Sigmoid colon (tissue), 7 donors: ENCODE measurements around the gene GUCA1A. TPM values are rescaled to one million over a fixed set of nuclear protein-coding genes. Genes with fewer than 3 reads are reported as not detected.
A peak's percentile ranks its signal among the peaks of the same experiment; 100 is the strongest.

Experiments used
- DNase-seq: peaks from one replicate; pipeline ENCODE4 v3.0.0-alpha.2; 2019
- H3K27ac ChIP-seq, 4 donors: fragments of 200-600 bp; sonication (generic); one replicate each; pipeline ENCODE4 v1.5.1; 2016 to 2019; ENCODE audit warnings: mild to moderate bottlenecking in 1 of 4
- H3K27me3 ChIP-seq, 3 donors: fragments of 200-600 bp; sonication (generic); one replicate each; pipeline ENCODE4 v1.5.1; 2019; ENCODE audit warnings: mild to moderate bottlenecking in 1 of 3
- H3K36me3 ChIP-seq, 4 donors: fragments of 200-600 bp; sonication (generic); one replicate each; pipeline ENCODE4 v1.5.1; 2016 to 2019
- H3K4me1 ChIP-seq, 4 donors: fragments of 200-600 bp; sonication (generic); one replicate each; pipeline ENCODE4 v1.5.1; 2017 to 2019
- H3K4me3 ChIP-seq, 4 donors: fragments of 200-600 bp; sonication (generic); one replicate each; pipeline ENCODE4 v1.5.1; 2017 to 2019; ENCODE audit warnings: mild to moderate bottlenecking in 2 of 4, moderate library complexity in 1 of 4
- H3K9me3 ChIP-seq, 4 donors: fragments of 200-600 bp in 3 of 4; sonication (generic) in 3 of 4; one replicate each; pipeline versions ENCODE4 v1.5.1 to v1.6.1; 2013 to 2019
- CTCF ChIP-seq, 4 experiments: fragments of 450-650 bp in 3 of 4; fragments of 200-600 bp in 1 of 4; IDR thresholded peaks; one replicate each; pipeline ENCODE4 v1.5.1; 2016 to 2019; ENCODE audit warnings: antibody characterized with exemption in 4 of 4, mild to moderate bottlenecking in 3 of 4, moderate library complexity in 2 of 4
- EP300 ChIP-seq, 4 donors: sonication (generic); formaldehyde crosslinking; IDR thresholded peaks; one replicate each; pipeline ENCODE4 v1.6.1; 2017; ENCODE audit warnings: antibody characterized with exemption in 4 of 4
- POLR2A ChIP-seq, 2 donors: fragments of 450-650 bp; IDR thresholded peaks; one replicate each; pipeline ENCODE4 v1.6.1; 2016; ENCODE audit warnings: antibody characterized with exemption in 2 of 2, mild to moderate bottlenecking in 2 of 2, moderate library complexity in 2 of 2
- POLR2AphosphoS5 ChIP-seq, 4 donors: sonication (generic); formaldehyde crosslinking; IDR thresholded peaks; one replicate each; pipeline ENCODE4 v1.6.1; 2017; ENCODE audit warnings: antibody characterized with exemption in 4 of 4
- WGBS, 2 donors: extraction: QIAGEN DNeasy Blood & Tissue Kit; methylation state at CpG; one replicate each; pipeline ENCODE4 v1.1.7; 2013; 5-methylcytosine and 5-hydroxymethylcytosine counted together
- intact Hi-C: fragments of 100-400 bp; cut with DNase I; formaldehyde crosslinking; loops from one replicate; pipeline ENCODE4 v1.15.1; 2023
- polyA plus RNA-seq, 3 donors: library from polyadenylated mRNA; stranded (reverse); fragments of 200-250 nt; gene quantifications; one replicate each; pipeline ENCODE4 v1.2.3, GENCODE V29; 2013
- total RNA-seq, 4 donors: library from RNA; depleted of rRNA; stranded (reverse); fragments of >200 nt; gene quantifications; one replicate each; pipeline ENCODE4 v1.1.0, GENCODE V29; 2016
- donor health status: healthy with polysubstance abuse.
- donor health status: Bipolar disorder and iron deficiency.
- donor health status: healthy.

Gene GUCA1A
- total and polyA plus RNA-seq, 7 donors, result 0.15 to 0.36 TPM; not detected in 5

- Histone ChIP-seq H3K9me3 (no peaks in the 10 kb centered on the region), H3K27me3 (peaks cover 15 to 35% (median 19%) of the 10 kb centered on the region in 3 donors), H3K4me3 (no peak overlapping the region), H3K4me1 (peaks cover 0 to 11% (median 10%) of the 10 kb centered on the region in 4 donors), H3K27ac (peak overlapping the region in 2 of 4 donors; percentile 63 to 69), H3K36me3 (no peaks in the 10 kb centered on the region)
- TF ChIP-seq CTCF (IDR thresholded peaks at IDR 0.05) (no peak), EP300 (IDR thresholded peaks at IDR 0.05) (no peak), POLR2AphosphoS5 (IDR thresholded peaks at IDR 0.05) (no peak), POLR2A (IDR thresholded peaks at IDR 0.05) (no peak)
- DNase-seq, result no peak
- 23 to 73% methylated on average over 9 of the region's 9 CpGs for WGBS, 2 donors
- intact Hi-C loops, result no loop called here
These were observed 32.2 kb upstream of the GUCA1A start for GRCh38 chr6:42140756-42141602.

GRCh38 chr6:42141603-42142117, 31.5 kb upstream of the GUCA1A start:
- Histone ChIP-seq H3K36me3 (no peaks in the 10 kb centered on the region), H3K4me1 (peaks cover 0 to 11% (median 10%) of the 10 kb centered on the region in 4 donors), H3K4me3 (peak overlapping the region; percentile 14 to 43 (median 40)), H3K27ac (peak overlapping the region in 2 of 4 donors; percentile 63 to 69), H3K27me3 (peaks cover 15 to 35% (median 19%) of the 10 kb centered on the region in 3 donors), H3K9me3 (no peaks in the 10 kb centered on the region)
- intact Hi-C loops, result no loop called here
- 13 to 51% methylated on average over 13 of the region's 13 CpGs for WGBS, 2 donors
- DNase-seq, result no peak
- TF ChIP-seq POLR2A (IDR thresholded peaks at IDR 0.05) (no peak), EP300 (IDR thresholded peaks at IDR 0.05) (no peak), CTCF (IDR thresholded peaks at IDR 0.05) (no peak), POLR2AphosphoS5 (IDR thresholded peaks at IDR 0.05) (no peak)

- peaks cover 0 to 11% (median 10%) of the 10 kb centered on the region in 4 donors for H3K4me1 ChIP-seq
- WGBS, 2 donors, result 1 to 2% methylated on average over 60 of the region's 60 CpGs
- intact Hi-C loops, result no loop called here
- no peak for DNase-seq
- TF ChIP-seq CTCF (IDR thresholded peaks at IDR 0.05) (no peak), POLR2A (IDR thresholded peaks at IDR 0.05) (peak in 1 of 2 donors; percentile 50)
- H3K27me3 ChIP-seq, result peaks cover 15 to 35% (median 19%) of the 10 kb centered on the region in 3 donors
- no peaks in the 10 kb centered on the region for H3K36me3 ChIP-seq
- no peaks in the 10 kb centered on the region for H3K9me3 ChIP-seq
- H3K27ac ChIP-seq, result peak within 1 kb of the TSS in 3 of 4 donors; percentile 26 to 69 (median 63)
- peak within 1 kb of the TSS; percentile 14 to 43 (median 40) for H3K4me3 ChIP-seq
These were observed 30.9 kb upstream of the GUCA1A start, which contains the start of gene C6orf132 for GRCh38 chr6:42142118-42142835. C6orf132 (minus strand) TSS chr6:42142620; CDS start chr6:42142444, 176 bp downstream.

- WGBS, 2 donors, result 14 to 67% methylated on average over 10 of the region's 10 CpGs
- no peak for DNase-seq
These were observed 26.0 kb upstream of the GUCA1A start for GRCh38 chr6:42147138-42147562.

More at GRCh38 chr6:42147138-42147562, 26.0 kb upstream of the GUCA1A start:
- TF ChIP-seq POLR2AphosphoS5 (IDR thresholded peaks at IDR 0.05) (no peak), CTCF (IDR thresholded peaks at IDR 0.05) (no peak), POLR2A (IDR thresholded peaks at IDR 0.05) (no peak), EP300 (IDR thresholded peaks at IDR 0.05) (no peak)
- H3K4me3 ChIP-seq, result no peak overlapping the region
- no peak overlapping the region for H3K27ac ChIP-seq
- intact Hi-C loops, result no loop called here
- peaks cover 0 to 7% (median 6%) of the 10 kb centered on the region in 4 donors for H3K4me1 ChIP-seq
- no peaks in the 10 kb centered on the region for H3K9me3 ChIP-seq
- H3K36me3 ChIP-seq, result no peaks in the 10 kb centered on the region
- peaks cover 5 to 20% (median 7%) of the 10 kb centered on the region in 3 donors for H3K27me3 ChIP-seq
